ENCODE results near the gene NDC80. TPM values are rescaled to one million over a fixed set of nuclear protein-coding genes. Genes with fewer than 3 reads are reported as not detected.
"Not testable (repeated sequence)": the region's sequence is repeated elsewhere in the genome, so short reads cannot be mapped to it uniquely, and the experiment has no call there.

NDC80 gene
- total RNA-seq, 1 donor from 2014 or later: 8.6 TPM

DNA sequence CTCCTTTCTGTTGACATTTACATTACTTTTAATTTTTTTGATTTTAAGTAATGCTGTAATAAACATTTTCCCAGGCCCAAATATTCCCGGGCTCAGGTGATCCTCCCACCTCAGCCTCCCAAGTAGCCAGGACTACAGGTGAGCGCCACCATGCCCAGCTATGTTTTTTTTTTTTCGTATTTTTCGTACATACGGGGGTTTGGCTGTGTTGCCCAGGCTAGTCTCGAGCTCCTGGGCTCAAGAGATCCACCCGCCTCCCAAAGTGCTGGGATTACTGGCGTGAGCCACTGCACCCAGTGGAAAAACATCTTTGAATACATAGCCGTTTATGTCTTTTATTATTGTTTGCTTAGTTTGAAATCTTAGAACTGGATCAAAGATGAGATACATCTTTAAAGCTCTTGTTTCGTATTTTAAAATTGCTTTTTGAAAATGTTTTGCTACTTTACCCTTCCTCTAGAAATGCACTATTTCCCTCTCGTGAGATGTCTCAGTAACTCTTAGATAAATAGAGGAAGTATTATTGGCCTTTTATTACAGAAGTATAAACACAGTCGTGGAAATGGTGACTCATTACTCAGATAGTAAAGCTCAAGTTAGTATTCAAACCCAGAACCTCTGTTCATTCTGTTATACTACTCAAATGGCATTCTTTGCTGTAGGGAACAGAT is 86.6 kb downstream of the NDC80 start:
- Mint-ChIP-seq H3K9me3 (ENCODE audit: unreplicated experiment) (no peaks in the 10 kb centered on the region), H3K4me3 (ENCODE audit: unreplicated experiment) (no peak overlapping the region), H3K4me1 (ENCODE audit: unreplicated experiment) (peaks cover 20% of the 10 kb centered on the region), H3K36me3 (ENCODE audit: low read depth, unreplicated experiment) (peaks cover 11% of the 10 kb centered on the region), H3K27ac (ENCODE audit: unreplicated experiment) (no peak overlapping the region), H3K27me3 (ENCODE audit: unreplicated experiment) (peaks cover 9% of the 10 kb centered on the region)
- DNase-seq (ENCODE audit: low spot score): no peak
- no peak for TF ChIP-seq CTCF (IDR thresholded peaks at IDR 0.05; ENCODE audit: unreplicated experiment)

- not testable (repeated sequence) for H3K27me3 Mint-ChIP-seq (ENCODE audit: unreplicated experiment); H3K27ac Mint-ChIP-seq (ENCODE audit: unreplicated experiment); H3K9me3 Mint-ChIP-seq (ENCODE audit: unreplicated experiment); DNase-seq (ENCODE audit: low spot score)
- H3K4me3 Mint-ChIP-seq (ENCODE audit: unreplicated experiment): peak overlapping the region; percentile 42
- peaks cover 11% of the 10 kb centered on the region for H3K36me3 Mint-ChIP-seq (ENCODE audit: low read depth, unreplicated experiment)
- peaks cover 13% of the 10 kb centered on the region for H3K4me1 Mint-ChIP-seq (ENCODE audit: unreplicated experiment)
Measured at GRCh38 chr18:2660849-2661248, 89.5 kb downstream of the NDC80 start.

DNA sequence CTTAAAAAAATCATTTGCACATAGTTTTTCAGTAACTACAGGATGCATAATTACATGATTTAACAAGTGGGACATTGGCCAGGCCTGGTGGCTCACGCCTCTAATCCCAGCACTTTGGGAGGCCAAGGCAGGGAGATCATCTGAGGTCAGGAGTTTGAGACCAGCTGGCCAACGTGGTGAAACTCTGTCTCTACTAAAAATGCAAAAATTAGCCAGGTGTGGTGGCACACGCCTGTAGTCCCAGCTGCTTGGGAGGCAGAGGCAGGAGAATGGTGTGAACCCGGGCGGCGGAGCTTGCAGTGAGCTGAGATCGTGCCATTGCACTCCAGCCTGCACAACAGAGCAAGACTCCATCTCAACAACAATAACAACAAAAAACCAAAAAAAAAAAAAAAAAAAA is 90.9 kb downstream of the NDC80 start:
- not testable (repeated sequence) for H3K4me1 Mint-ChIP-seq (ENCODE audit: unreplicated experiment); H3K27ac Mint-ChIP-seq (ENCODE audit: unreplicated experiment); H3K36me3 Mint-ChIP-seq (ENCODE audit: low read depth, unreplicated experiment); H3K9me3 Mint-ChIP-seq (ENCODE audit: unreplicated experiment); DNase-seq (ENCODE audit: low spot score); H3K27me3 Mint-ChIP-seq (ENCODE audit: unreplicated experiment); H3K4me3 Mint-ChIP-seq (ENCODE audit: unreplicated experiment)

DNA sequence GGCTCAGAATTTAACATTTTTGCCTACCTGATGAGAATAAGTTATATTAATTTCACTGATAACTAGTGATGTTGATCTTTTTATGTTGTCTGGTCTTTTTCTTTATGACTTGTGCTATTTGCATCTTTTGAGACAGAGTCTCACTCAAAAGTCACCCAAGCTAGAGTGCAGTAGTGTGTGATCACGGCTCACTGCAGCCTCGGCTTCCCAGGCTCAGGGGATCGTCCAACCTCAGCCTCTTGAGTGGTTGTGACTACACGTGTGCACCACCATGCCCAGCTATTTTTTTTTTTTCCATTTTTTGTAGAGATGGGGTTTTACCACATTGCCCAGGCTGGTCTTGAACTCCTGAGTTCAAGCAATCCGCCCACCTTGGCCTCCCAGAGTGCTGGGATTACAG is 91.6 kb downstream of the NDC80 start:
- no peak overlapping the region for H3K4me3 Mint-ChIP-seq (ENCODE audit: unreplicated experiment)
- peaks cover 3% of the 10 kb centered on the region for H3K4me1 Mint-ChIP-seq (ENCODE audit: unreplicated experiment)
- H3K27me3 Mint-ChIP-seq (ENCODE audit: unreplicated experiment): no peaks in the 10 kb centered on the region
- TF ChIP-seq CTCF (IDR thresholded peaks at IDR 0.05; ENCODE audit: unreplicated experiment): no peak
- H3K36me3 Mint-ChIP-seq (ENCODE audit: low read depth, unreplicated experiment): peaks cover 8% of the 10 kb centered on the region
- no peaks in the 10 kb centered on the region for H3K9me3 Mint-ChIP-seq (ENCODE audit: unreplicated experiment)
- no peak for DNase-seq (ENCODE audit: low spot score)
- no peak overlapping the region for H3K27ac Mint-ChIP-seq (ENCODE audit: unreplicated experiment)

Other genes with a start within 250 kb of the NDC80 start
- 13.8 TPM for gene METTL4, start 52 bp upstream of the NDC80 start, total RNA-seq (ENCODE audit: unreplicated experiment)
- gene SMCHD1, start 84.2 kb downstream of the NDC80 start, total RNA-seq (ENCODE audit: unreplicated experiment): 28.3 TPM

Measured in endothelial cell (in vitro differentiated cells).